Fibroblast of gingiva (primary cell): Measurements from ENCODE around the gene CCDC157.

Experiments used
- DNase-seq: peaks from one replicate; pipeline ENCODE4 v3.0.0-alpha.2; 2011; ENCODE audit warnings: low read depth

The CCDC157 gene

GRCh38 chr22:30356449-30357235 lies at the start of gene CCDC157, which contains the start of gene SF3A1:
TSS of gene CCDC157 (plus strand) at chr22:30357007. CDS start at chr22:30366001, 8,994 bp downstream.
TSS of gene SF3A1 (minus strand) at chr22:30356894. CDS start at chr22:30356792, 102 bp downstream.
- peak; percentile 87 for DNase-seq

GRCh38 chr22:30307041-30307574 lies 49.7 kb upstream of the CCDC157 start:
- no peak for DNase-seq

GRCh38 chr22:30308093-30308492 lies 48.7 kb upstream of the CCDC157 start:
- no peak for DNase-seq

- peak; percentile 41 for DNase-seq
These were observed 48.1 kb upstream of the CCDC157 start for GRCh38 chr22:30308518-30309230.

GRCh38 chr22:30309951-30310741 lies 46.7 kb upstream of the CCDC157 start:
- DNase-seq, result peak; percentile 96

- peak; percentile 90 for DNase-seq
These were observed 45.7 kb upstream of the CCDC157 start for GRCh38 chr22:30310881-30311771.

GRCh38 chr22:30312053-30312452 lies 44.8 kb upstream of the CCDC157 start:
- DNase-seq, result peak; percentile 83

GRCh38 chr22:30313527-30314363 lies 43.1 kb upstream of the CCDC157 start:
- no peak for DNase-seq

GRCh38 chr22:30314915-30315314 lies 41.9 kb upstream of the CCDC157 start:
- no peak for DNase-seq

GRCh38 chr22:30315962-30316576 lies 40.7 kb upstream of the CCDC157 start:
- peak; percentile 33 for DNase-seq

- no peak for DNase-seq
These were observed 39.0 kb upstream of the CCDC157 start for GRCh38 chr22:30317778-30318177.

GRCh38 chr22:30318799-30319419 lies 37.9 kb upstream of the CCDC157 start:
- no peak for DNase-seq

- DNase-seq, result no peak
These were observed 36.7 kb upstream of the CCDC157 start for GRCh38 chr22:30320021-30320556.

GRCh38 chr22:30321461-30321860 lies 35.3 kb upstream of the CCDC157 start:
- no peak for DNase-seq

- DNase-seq, result no peak
These were observed 33.6 kb upstream of the CCDC157 start for GRCh38 chr22:30323246-30323645.

GRCh38 chr22:30324014-30324730 lies 32.6 kb upstream of the CCDC157 start:
- DNase-seq, result peak; percentile 55

- DNase-seq, result peak; percentile 74
These were observed 31.6 kb upstream of the CCDC157 start for GRCh38 chr22:30325065-30325720.
